ENCODE results near the gene FKBP1B. TPM values are rescaled to one million over a fixed set of nuclear protein-coding genes. Genes with fewer than 3 reads are reported as not detected.
A peak's percentile ranks its signal among the peaks of the same experiment; 100 is the strongest.

The FKBP1B gene
- total RNA-seq, 1 experiment from 2014 or later, result 59.7 TPM

DNA sequence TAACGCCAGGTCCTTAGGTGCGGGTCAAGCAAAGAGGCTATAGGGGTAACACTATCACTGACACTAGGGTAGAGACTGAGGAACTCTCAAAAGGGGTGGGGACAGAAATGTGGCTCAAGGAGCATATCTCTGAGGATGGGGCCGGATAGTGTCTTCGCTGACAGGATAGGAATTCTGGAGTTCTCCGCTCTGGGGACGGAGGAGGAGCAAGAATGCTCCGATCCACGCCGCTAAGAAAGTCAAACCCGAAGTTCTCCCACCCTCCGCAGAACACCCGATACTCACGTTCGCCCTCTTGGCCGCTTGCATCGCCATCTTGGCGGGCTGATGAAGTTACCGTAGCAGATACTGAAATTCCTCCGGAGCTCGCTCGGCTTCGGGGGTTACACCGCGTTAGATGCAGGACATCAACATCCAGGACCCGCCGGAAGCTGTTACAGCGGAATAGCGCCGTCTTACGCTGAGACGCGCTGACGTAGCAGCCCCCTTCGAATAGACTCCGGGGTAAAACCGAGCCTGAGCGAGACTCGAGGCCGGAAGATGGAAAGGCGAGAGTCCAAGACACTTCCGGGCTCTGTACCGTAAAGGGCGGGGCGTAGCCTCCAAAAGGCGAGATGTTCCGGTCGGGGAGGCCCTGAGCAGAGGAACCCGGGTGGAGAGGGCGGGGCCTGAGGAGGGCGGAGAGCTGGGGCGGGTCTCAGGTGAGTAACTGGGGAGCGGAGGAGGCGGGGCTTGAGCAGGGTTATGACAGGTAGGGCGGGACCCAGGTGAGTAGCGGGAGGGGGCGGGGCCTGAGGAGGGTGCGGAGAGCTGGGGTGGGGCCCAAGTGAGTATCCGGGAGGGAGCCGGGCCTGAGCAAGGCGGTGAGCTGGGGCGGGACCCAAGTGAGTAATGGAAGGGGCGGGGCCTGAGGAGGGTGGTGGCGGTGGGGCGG lies 26.6 kb downstream of the FKBP1B start, which contains the start of gene SF3B6:
SF3B6 (minus strand) TSS at position 412 of the 934 bp plus-strand sequence; CDS start at position 315, 97 bp downstream.
- H3K4me1 Mint-ChIP-seq, result peaks cover 17 to 19% of the 10 kb centered on the region in 2 experiments

More for the DNA sequence above, 26.6 kb downstream of the FKBP1B start, which contains the start of gene SF3B6:
- Histone ChIP-seq H2BK120ac (ENCODE audit: low read depth, low read length, poor library complexity, severe bottlenecking) (no peak within 1 kb of the TSS), H4K20me1 (ENCODE audit: control insufficient read depth, insufficient read depth, insufficient read length) (no peaks in the 10 kb centered on the region), H3K14ac (ENCODE audit: insufficient read depth, low read length) (peak within 1 kb of the TSS; percentile 73), H2AFZ (ENCODE audit: low read length) (no peak within 1 kb of the TSS), H3K4me1 (ENCODE audit: insufficient read depth, low read length) (peaks cover 3% of the 10 kb centered on the region; the same call in 1 of the 2 replicates), H3K9ac (ENCODE audit: extremely low read depth, insufficient read length, low read length) (peak within 1 kb of the TSS; percentile 87), H4K8ac (replicated peaks; ENCODE audit: insufficient read length, low read depth, low read length) (no peak within 1 kb of the TSS), H2BK5ac (ENCODE audit: insufficient read length, low read length) (no peak within 1 kb of the TSS), H4K5ac (ENCODE audit: insufficient read length, low read depth, low read length) (peak within 1 kb of the TSS; percentile 45), H3K23me2 (ENCODE audit: insufficient read length, low read depth, low read length, poor library complexity, severe bottlenecking) (peaks cover 11% of the 10 kb centered on the region), H3T11ph (ENCODE audit: low read length) (no peak within 1 kb of the TSS), H3K79me2 (ENCODE audit: insufficient read depth, low read length) (no peaks in the 10 kb centered on the region; the same call in 1 of the 2 replicates), H2AK5ac (ENCODE audit: insufficient read length, low read length) (no peak within 1 kb of the TSS), H3K79me1 (ENCODE audit: insufficient read depth, low read depth, low read length, poor library complexity, severe bottlenecking) (peaks cover 2% of the 10 kb centered on the region), H3K4me2 (ENCODE audit: insufficient read depth, insufficient read length, low read length) (peak within 1 kb of the TSS; percentile 97), H3K27ac (ENCODE audit: insufficient read length, low read depth, low read length) (peak within 1 kb of the TSS; percentile 88), H3K18ac (ENCODE audit: insufficient read length, low read depth, low read length) (peak within 1 kb of the TSS; percentile 43), H3K56ac (ENCODE audit: insufficient read length, low read depth, low read length) (no peak within 1 kb of the TSS), H2BK20ac (ENCODE audit: low read depth, low read length, poor library complexity, severe bottlenecking) (no peak within 1 kb of the TSS), H3K23ac (ENCODE audit: insufficient read length, low read depth, low read length) (no peak within 1 kb of the TSS), H3K9me3 (ENCODE audit: control insufficient read depth, low read depth, low read length) (no peaks in the 10 kb centered on the region), H3K4ac (ENCODE audit: low read depth, low read length) (no peak within 1 kb of the TSS), H3K27me3 (ENCODE audit: insufficient read depth, low read length) (no peaks in the 10 kb centered on the region), H2BK12ac (ENCODE audit: insufficient read length, low read depth, low read length) (no peak within 1 kb of the TSS), H2BK15ac (ENCODE audit: low read depth, low read length) (no peak within 1 kb of the TSS), H4K91ac (ENCODE audit: insufficient read length, low read depth, low read length) (no peak within 1 kb of the TSS)
- Mint-ChIP-seq H3K27me3 (ENCODE audit: low read depth) (no peaks in the 10 kb centered on the region), H3K27ac (peak within 1 kb of the TSS; percentile 99 to 100 (median 99)), H3K4me3 (peak within 1 kb of the TSS; percentile 97 to 99), H3K36me3 (ENCODE audit: insufficient read depth in 1 of 3, low read depth in 3 of 3) (peaks cover 15 to 48% (median 45%) of the 10 kb centered on the region in 3 experiments), H3K9me3 (no peaks in the 10 kb centered on the region)
- TF ChIP-seq, protein P1, sequence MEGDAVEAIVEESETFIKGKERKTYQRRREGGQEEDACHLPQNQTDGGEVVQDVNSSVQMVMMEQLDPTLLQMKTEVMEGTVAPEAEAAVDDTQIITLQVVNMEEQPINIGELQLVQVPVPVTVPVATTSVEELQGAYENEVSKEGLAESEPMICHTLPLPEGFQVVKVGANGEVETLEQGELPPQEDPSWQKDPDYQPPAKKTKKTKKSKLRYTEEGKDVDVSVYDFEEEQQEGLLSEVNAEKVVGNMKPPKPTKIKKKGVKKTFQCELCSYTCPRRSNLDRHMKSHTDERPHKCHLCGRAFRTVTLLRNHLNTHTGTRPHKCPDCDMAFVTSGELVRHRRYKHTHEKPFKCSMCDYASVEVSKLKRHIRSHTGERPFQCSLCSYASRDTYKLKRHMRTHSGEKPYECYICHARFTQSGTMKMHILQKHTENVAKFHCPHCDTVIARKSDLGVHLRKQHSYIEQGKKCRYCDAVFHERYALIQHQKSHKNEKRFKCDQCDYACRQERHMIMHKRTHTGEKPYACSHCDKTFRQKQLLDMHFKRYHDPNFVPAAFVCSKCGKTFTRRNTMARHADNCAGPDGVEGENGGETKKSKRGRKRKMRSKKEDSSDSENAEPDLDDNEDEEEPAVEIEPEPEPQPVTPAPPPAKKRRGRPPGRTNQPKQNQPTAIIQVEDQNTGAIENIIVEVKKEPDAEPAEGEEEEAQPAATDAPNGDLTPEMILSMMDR (conservative IDR thresholded peaks at IDR 0.05), result no peak
- peak; percentile 100 for DNase-seq
- no CpG with 5 or more reads among the region's 64 CpGs for WGBS (ENCODE audit: extremely low coverage, insufficient read length, low lambda C conversion rate)
